ENCODE results near the gene AKT2.

GRCh38 chr19:40314656-40315055 lies 29.5 kb upstream of the AKT2 start:
- TF ChIP-seq CTCF (conservative IDR thresholded peaks at IDR 0.05; ENCODE audit: low read depth, low read length) (no peak), EZH2 (IDR thresholded peaks at IDR 0.05; ENCODE audit: low read length, unreplicated experiment) (no peak)
